Osteoblast (primary cell): ENCODE data around the gene GPC5. TPM values are rescaled to one million over a fixed set of nuclear protein-coding genes. Genes with fewer than 3 reads are reported as not detected.
"Not testable (repeated sequence)": the region's sequence is repeated elsewhere in the genome, so short reads cannot be mapped to it uniquely, and the experiment has no call there.

Experiments
- DNase-seq: peaks from one replicate; pipeline ENCODE4 v3.0.0; 2011; ENCODE audit warnings: low spot score, mixed read lengths; ENCODE audit not compliant: insufficient read length; ENCODE audit errors: missing footprints
- H2AFZ ChIP-seq: 2 replicates; pipeline ENCODE4 v1.6.0; 2011; ENCODE audit warnings: mild to moderate bottlenecking, low read length
- H3K27ac ChIP-seq: 2 replicates; pipeline ENCODE4 v1.5.1; 2011; ENCODE audit warnings: mild to moderate bottlenecking, low read depth, low read length, moderate library complexity
- H3K27me3 ChIP-seq: 2 replicates; pipeline ENCODE4 v1.6.0; 2012; ENCODE audit warnings: mild to moderate bottlenecking, control low read depth, inconsistent platforms, low read length, moderate library complexity; ENCODE audit not compliant: insufficient read depth
- H3K36me3 ChIP-seq: 2 replicates; pipeline ENCODE4 v1.5.1; 2011; ENCODE audit warnings: mild to moderate bottlenecking, low read length, control low read depth, moderate library complexity; ENCODE audit not compliant: insufficient read depth
- H3K4me1 ChIP-seq: 2 replicates; pipeline ENCODE4 v1.5.1; 2011; ENCODE audit warnings: mild to moderate bottlenecking, low read length, control low read depth, moderate library complexity; ENCODE audit not compliant: insufficient read depth
- H3K4me2 ChIP-seq: 2 replicates; pipeline ENCODE4 v1.6.0; 2011; ENCODE audit warnings: mild to moderate bottlenecking, low read length; ENCODE audit not compliant: insufficient read depth
- H3K4me3 ChIP-seq: fragments of 200-600 bp; sonication (generic); 3 replicates; pipeline ENCODE4 v1.5.1; 2012; ENCODE audit warnings: mild to moderate bottlenecking, low read length, inconsistent platforms; ENCODE audit not compliant: insufficient read depth
- H3K79me2 ChIP-seq: 2 replicates; pipeline ENCODE4 v1.6.0; 2012; ENCODE audit warnings: mild to moderate bottlenecking, low read length, control low read depth, inconsistent platforms; ENCODE audit not compliant: insufficient read depth
- H3K9me3 ChIP-seq: 2 replicates; pipeline ENCODE4 v1.5.1; 2011; ENCODE audit warnings: low read depth, low read length, control low read depth
- H4K20me1 ChIP-seq: 2 replicates; pipeline ENCODE4 v1.6.0; 2012; ENCODE audit warnings: mild to moderate bottlenecking, low read length, control low read depth; ENCODE audit not compliant: insufficient read depth
- CTCF ChIP-seq: IDR thresholded peaks from 2 replicates; pipeline ENCODE4 v1.5.1; 2011; ENCODE audit warnings: mild to moderate bottlenecking, low read depth, low read length, moderate library complexity; ENCODE audit errors: extremely low read depth
- total RNA-seq: library from RNA; depleted of rRNA; stranded (reverse); fragments of >200 nt; gene quantifications from 2 replicates; pipeline ENCODE4 v1.2.3, GENCODE V29; 2012

GPC5 gene
- total RNA-seq, 1 donor, result 0.36 TPM

- Histone ChIP-seq H3K9me3 (peaks cover 5% of the 10 kb centered on the region), H3K4me2 (no peak overlapping the region), H3K4me3 (no peak overlapping the region), H3K4me1 (no peaks in the 10 kb centered on the region), H3K27ac (no peak overlapping the region), H2AFZ (no peak overlapping the region), H3K79me2 (no peaks in the 10 kb centered on the region), H3K27me3 (no peaks in the 10 kb centered on the region), H3K36me3 (no peaks in the 10 kb centered on the region), H4K20me1 (no peaks in the 10 kb centered on the region)
- no peak for TF ChIP-seq CTCF
- no peak for DNase-seq
These were observed 265.6 kb downstream of the GPC5 start for GRCh38 chr13:91664039-91664438.

- Histone ChIP-seq H3K36me3 (no peaks in the 10 kb centered on the region), H4K20me1 (no peaks in the 10 kb centered on the region), H3K4me2 (no peak overlapping the region), H3K27me3 (no peaks in the 10 kb centered on the region), H2AFZ (no peak overlapping the region), H3K4me1 (no peaks in the 10 kb centered on the region), H3K4me3 (no peak overlapping the region), H3K9me3 (no peaks in the 10 kb centered on the region), H3K27ac (no peak overlapping the region), H3K79me2 (no peaks in the 10 kb centered on the region)
- no peak for DNase-seq
- no peak for TF ChIP-seq CTCF
These were observed 269.1 kb downstream of the GPC5 start for GRCh38 chr13:91667486-91667885.

GRCh38 chr13:91668866-91669495 lies 270.6 kb downstream of the GPC5 start:
- Histone ChIP-seq H4K20me1 (no peaks in the 10 kb centered on the region), H3K27me3 (no peaks in the 10 kb centered on the region), H3K4me3 (no peak overlapping the region), H3K36me3 (no peaks in the 10 kb centered on the region), H3K4me1 (no peaks in the 10 kb centered on the region), H3K79me2 (no peaks in the 10 kb centered on the region), H3K4me2 (no peak overlapping the region), H2AFZ (no peak overlapping the region), H3K9me3 (no peaks in the 10 kb centered on the region), H3K27ac (no peak overlapping the region)
- TF ChIP-seq CTCF, result no peak
- no peak for DNase-seq

- H3K4me3 ChIP-seq, H2AFZ ChIP-seq, H3K27me3 ChIP-seq, DNase-seq, H3K36me3 ChIP-seq, H3K9me3 ChIP-seq, H4K20me1 ChIP-seq, H3K4me2 ChIP-seq, H3K4me1 ChIP-seq, H3K79me2 ChIP-seq, H3K27ac ChIP-seq: not testable (repeated sequence)
These were observed 275.9 kb downstream of the GPC5 start for GRCh38 chr13:91674347-91674746.
